22Rv1 (cell line): Measurements from ENCODE around the gene DACH2.

Source experiments
- ZFX ChIP-seq: fragments of 450-650 bp; IDR thresholded peaks from 2 replicates; pipeline ENCODE4 v1.6.1; 2017; ENCODE audit warnings: antibody characterized with exemption, borderline replicate concordance
- TF ChIP-seq, protein P1 (sequence below): fragments of 450-650 bp; IDR thresholded peaks from 2 replicates; pipeline ENCODE4 v1.5.1; 2017; ENCODE audit warnings: mild to moderate bottlenecking

DNA sequence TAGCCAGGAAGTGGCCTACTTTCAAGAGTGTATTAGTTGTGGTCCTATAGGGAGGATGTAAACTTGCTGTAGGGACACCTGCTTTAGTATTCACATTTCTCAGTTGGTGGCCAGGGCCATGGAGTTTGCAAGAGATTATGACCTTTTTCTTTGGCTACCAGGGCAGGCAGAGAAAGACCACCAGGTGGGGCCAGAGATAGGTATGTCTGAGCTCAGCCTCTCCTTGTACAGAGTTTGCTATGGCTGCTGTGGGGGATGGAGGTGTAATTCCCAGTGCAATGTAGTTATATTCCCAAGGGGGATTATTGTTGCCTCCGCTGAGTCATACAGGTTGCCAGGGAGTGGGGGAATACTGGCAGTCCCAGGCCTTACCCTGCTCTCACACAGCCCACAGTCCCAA is 26.3 kb upstream of the DACH2 start:
- TF ChIP-seq, protein P1, sequence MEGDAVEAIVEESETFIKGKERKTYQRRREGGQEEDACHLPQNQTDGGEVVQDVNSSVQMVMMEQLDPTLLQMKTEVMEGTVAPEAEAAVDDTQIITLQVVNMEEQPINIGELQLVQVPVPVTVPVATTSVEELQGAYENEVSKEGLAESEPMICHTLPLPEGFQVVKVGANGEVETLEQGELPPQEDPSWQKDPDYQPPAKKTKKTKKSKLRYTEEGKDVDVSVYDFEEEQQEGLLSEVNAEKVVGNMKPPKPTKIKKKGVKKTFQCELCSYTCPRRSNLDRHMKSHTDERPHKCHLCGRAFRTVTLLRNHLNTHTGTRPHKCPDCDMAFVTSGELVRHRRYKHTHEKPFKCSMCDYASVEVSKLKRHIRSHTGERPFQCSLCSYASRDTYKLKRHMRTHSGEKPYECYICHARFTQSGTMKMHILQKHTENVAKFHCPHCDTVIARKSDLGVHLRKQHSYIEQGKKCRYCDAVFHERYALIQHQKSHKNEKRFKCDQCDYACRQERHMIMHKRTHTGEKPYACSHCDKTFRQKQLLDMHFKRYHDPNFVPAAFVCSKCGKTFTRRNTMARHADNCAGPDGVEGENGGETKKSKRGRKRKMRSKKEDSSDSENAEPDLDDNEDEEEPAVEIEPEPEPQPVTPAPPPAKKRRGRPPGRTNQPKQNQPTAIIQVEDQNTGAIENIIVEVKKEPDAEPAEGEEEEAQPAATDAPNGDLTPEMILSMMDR = no peak
- TF ChIP-seq ZFX = no peak
